Thoracic aorta (tissue), 2 donors: Measurements from ENCODE around the gene ADAMTS17. TPM values are rescaled to one million over a fixed set of nuclear protein-coding genes. Genes with fewer than 3 reads are reported as not detected.

Experiments used
- ATAC-seq: fragments of 150-250 bp; one replicate; pipeline ENCODE4 v1.8.0; 2017; ENCODE audit warnings: low read depth; ENCODE audit not compliant: insufficient number of reproducible peaks, low FRiP score
- DNase-seq: peaks from one replicate; pipeline ENCODE4 v3.0.0-alpha.2; 2020; ENCODE audit warnings: low spot score
- H3K27ac ChIP-seq, 2 donors: fragments of 200-600 bp; sonication (generic); 1 replicate in 1 of 2; 2 replicates in 1 of 2; pipeline ENCODE4 v1.5.1; 2016; ENCODE audit warnings: mild to moderate bottlenecking in 2 of 2, moderate library complexity in 2 of 2
- H3K27me3 ChIP-seq: fragments of 200-600 bp; sonication (generic); replicated peaks from 2 replicates; pipeline ENCODE4 v1.6.0; 2016; ENCODE audit warnings: mild to moderate bottlenecking; ENCODE audit not compliant: insufficient read depth
- H3K36me3 ChIP-seq: fragments of 200-600 bp; sonication (generic); one replicate; pipeline ENCODE4 v1.5.1; 2016
- H3K4me1 ChIP-seq, 2 donors: fragments of 200-600 bp; sonication (generic); 1 replicate in 1 of 2; 2 replicates in 1 of 2; pipeline versions ENCODE4 v1.5.1 to v1.6.0; 2016; ENCODE audit warnings: low read depth in 2 of 2, mild to moderate bottlenecking in 1 of 2; ENCODE audit not compliant: control insufficient read depth in 1 of 2
- H3K4me3 ChIP-seq: fragments of 200-600 bp; sonication (generic); 2 replicates; pipeline ENCODE4 v1.5.1; 2016; ENCODE audit warnings: mild to moderate bottlenecking
- H3K9me3 ChIP-seq: fragments of 200-600 bp; sonication (generic); 2 replicates; pipeline ENCODE4 v1.5.1; 2016
- total RNA-seq, 2 donors: library from RNA; depleted of rRNA; stranded (reverse); fragments of >200 nt; gene quantifications; one replicate each; pipeline versions ENCODE4 v1.1.0 to v1.2.3, GENCODE V29; 2016
- TF ChIP-seq, protein P1 (sequence below): fragments of 200-600 bp; sonication (generic); IDR thresholded peaks from one replicate; pipeline ENCODE4 v1.5.1; 2019; ENCODE audit warnings: antibody characterized with exemption

Gene ADAMTS17
- total RNA-seq, 2 donors from 2014 or later: 2.8 to 8.1 TPM

DNA sequence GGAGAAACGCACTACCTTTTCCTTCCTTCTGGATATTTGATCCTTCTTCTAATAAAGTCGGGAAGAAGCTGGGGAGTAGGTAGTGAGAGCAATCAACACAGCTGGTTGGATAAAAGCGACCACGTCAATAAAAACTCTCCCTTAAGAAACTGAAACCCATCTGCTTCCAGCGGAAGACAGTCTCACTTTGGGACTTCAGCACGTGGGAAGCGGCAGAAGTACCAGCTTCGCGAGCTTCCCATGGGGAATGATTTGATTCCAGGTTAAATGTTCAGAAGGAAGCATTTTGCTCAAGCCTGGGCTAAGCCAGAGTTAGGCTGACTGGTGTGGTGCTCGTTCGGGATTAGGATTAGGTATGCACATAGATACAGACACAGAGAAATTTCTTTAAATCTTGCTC, 346.2 kb downstream of the ADAMTS17 start:
- H3K27me3 ChIP-seq: no peaks in the 10 kb centered on the region
- no peaks in the 10 kb centered on the region for H3K9me3 ChIP-seq
- no peak for DNase-seq
- H3K36me3 ChIP-seq: no peaks in the 10 kb centered on the region
- no peak for ATAC-seq
- no peak overlapping the region for H3K27ac ChIP-seq
- H3K4me3 ChIP-seq: no peak overlapping the region
- no peaks in the 10 kb centered on the region for H3K4me1 ChIP-seq
- TF ChIP-seq, protein P1, sequence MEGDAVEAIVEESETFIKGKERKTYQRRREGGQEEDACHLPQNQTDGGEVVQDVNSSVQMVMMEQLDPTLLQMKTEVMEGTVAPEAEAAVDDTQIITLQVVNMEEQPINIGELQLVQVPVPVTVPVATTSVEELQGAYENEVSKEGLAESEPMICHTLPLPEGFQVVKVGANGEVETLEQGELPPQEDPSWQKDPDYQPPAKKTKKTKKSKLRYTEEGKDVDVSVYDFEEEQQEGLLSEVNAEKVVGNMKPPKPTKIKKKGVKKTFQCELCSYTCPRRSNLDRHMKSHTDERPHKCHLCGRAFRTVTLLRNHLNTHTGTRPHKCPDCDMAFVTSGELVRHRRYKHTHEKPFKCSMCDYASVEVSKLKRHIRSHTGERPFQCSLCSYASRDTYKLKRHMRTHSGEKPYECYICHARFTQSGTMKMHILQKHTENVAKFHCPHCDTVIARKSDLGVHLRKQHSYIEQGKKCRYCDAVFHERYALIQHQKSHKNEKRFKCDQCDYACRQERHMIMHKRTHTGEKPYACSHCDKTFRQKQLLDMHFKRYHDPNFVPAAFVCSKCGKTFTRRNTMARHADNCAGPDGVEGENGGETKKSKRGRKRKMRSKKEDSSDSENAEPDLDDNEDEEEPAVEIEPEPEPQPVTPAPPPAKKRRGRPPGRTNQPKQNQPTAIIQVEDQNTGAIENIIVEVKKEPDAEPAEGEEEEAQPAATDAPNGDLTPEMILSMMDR: no peak

GRCh38 chr15:99994849-99995248, 346.9 kb downstream of the ADAMTS17 start:
- H3K36me3 ChIP-seq: no peaks in the 10 kb centered on the region
- TF ChIP-seq, protein P1: no peak
- ATAC-seq (no peak), DNase-seq (no peak)
- no peaks in the 10 kb centered on the region for H3K4me1 ChIP-seq
- H3K27ac ChIP-seq: no peak overlapping the region
- H3K9me3 ChIP-seq: no peaks in the 10 kb centered on the region
- no peaks in the 10 kb centered on the region for H3K27me3 ChIP-seq
- no peak overlapping the region for H3K4me3 ChIP-seq

GRCh38 chr15:99993681-99994131, 348.1 kb downstream of the ADAMTS17 start:
- ATAC-seq (no peak), DNase-seq (no peak)
- TF ChIP-seq, protein P1: no peak
- Histone ChIP-seq H3K9me3 (no peaks in the 10 kb centered on the region), H3K4me1 (no peaks in the 10 kb centered on the region), H3K36me3 (no peaks in the 10 kb centered on the region), H3K27ac (no peak overlapping the region), H3K4me3 (no peak overlapping the region), H3K27me3 (no peaks in the 10 kb centered on the region)

DNA sequence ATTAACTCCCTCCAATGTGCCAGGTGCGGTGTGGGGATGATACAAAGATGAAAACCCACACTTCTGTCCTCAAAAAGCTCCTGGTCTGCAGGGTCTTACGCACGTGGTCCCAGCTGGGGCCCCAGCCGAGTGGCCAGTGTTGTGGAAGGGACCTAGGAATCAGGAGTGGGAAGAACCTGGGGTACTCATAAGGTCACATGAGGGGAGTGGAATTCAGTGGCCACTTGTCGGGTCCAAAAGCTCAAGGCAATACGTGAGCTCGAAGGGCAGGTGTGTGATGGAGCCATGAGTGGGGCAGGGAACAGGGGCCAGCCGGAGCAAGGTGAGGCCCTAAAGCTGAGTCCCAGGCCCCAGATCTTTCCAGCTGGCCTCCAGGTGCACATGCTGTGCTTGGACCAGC, 348.5 kb downstream of the ADAMTS17 start:
- Histone ChIP-seq H3K27me3 (no peaks in the 10 kb centered on the region), H3K4me3 (no peak overlapping the region), H3K9me3 (no peaks in the 10 kb centered on the region), H3K36me3 (no peaks in the 10 kb centered on the region), H3K27ac (no peak overlapping the region), H3K4me1 (no peaks in the 10 kb centered on the region)
- TF ChIP-seq, protein P1: no peak
- ATAC-seq (no peak), DNase-seq (no peak)

DNA sequence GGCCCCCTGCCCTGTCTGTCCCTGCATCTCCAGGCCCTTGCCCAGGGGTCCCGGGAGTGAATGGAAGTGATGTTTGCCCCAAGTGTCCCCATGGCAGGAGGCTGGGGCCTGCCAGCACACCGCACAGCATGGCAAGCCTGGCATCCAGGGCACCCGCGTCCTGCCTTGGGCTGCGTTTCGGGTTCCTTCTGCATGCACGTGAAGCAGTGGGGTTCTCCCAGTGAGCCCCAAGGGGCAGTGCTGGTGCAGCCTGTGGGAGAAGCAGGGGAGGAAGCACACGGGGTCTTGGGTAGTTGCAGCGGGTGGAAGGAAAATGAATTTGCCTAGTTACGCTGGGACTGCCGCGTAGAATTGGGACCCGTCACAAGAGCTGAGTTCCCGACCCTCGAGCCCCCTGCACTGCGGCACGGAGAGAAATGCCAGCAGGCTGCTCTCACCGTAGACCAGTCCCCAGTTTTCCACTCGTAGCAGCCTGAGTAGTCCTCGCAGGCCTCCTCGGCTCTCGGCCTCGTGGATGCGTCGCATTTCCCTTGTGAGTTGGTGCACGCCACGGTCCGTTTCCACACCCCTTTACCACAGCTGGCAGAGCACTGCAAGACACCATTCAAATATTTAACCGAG, 349.1 kb downstream of the ADAMTS17 start:
- Histone ChIP-seq H3K9me3 (no peaks in the 10 kb centered on the region), H3K4me3 (no peak overlapping the region), H3K36me3 (no peaks in the 10 kb centered on the region), H3K27ac (no peak overlapping the region), H3K4me1 (no peaks in the 10 kb centered on the region), H3K27me3 (no peaks in the 10 kb centered on the region)
- TF ChIP-seq, protein P1: no peak
- DNase-seq (no peak), ATAC-seq (no peak)
